GM19193 (cell line): ENCODE measurements around the gene SLC12A7.

Experiments
- POLR2A ChIP-seq: IDR thresholded peaks from 4 replicates; pipeline ENCODE4 v1.6.1; 2011; ENCODE audit not compliant: insufficient read depth, insufficient read length; ENCODE audit errors: extremely low read depth

SLC12A7 gene

DNA sequence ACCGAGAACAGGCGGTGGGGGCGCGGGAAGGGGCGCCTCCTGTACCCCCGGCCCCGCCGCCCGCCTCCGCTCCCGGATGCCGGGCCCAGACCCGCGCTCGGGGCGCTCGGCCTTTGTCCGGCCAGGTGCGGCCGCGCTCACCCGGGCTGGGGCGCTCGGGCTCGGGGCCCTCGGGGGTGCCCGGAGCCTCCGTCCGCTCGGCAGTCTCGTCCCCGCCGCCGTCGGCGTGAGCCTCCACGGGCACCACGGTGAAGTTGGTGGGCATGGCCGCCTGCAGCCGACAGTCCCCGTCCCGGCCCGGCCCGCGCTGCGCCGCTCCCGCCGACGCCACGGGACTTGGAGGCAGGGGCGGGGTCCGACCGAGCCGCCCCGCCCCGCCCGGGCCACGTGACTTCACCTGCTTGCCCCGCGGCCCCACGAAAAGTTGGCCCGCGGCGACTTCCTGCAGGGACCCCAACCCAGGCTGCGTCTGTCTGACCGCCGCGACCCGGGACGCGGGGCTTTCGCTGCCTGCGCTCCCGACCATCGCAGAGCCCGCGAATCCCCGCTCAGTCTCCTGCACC lies at the start of gene SLC12A7:
SLC12A7 (minus strand) TSS at position 337 of the 563 bp plus-strand sequence; CDS start at position 265, 72 bp downstream.
- peak; percentile 67 for TF ChIP-seq POLR2A

GRCh38 chr5:1161108-1161832 lies 49.4 kb upstream of the SLC12A7 start:
- TF ChIP-seq POLR2A = no peak

- TF ChIP-seq POLR2A = no peak
Measured at GRCh38 chr5:1159774-1160406, 48.0 kb upstream of the SLC12A7 start.

- no peak for TF ChIP-seq POLR2A
Measured at GRCh38 chr5:1159341-1159675, 47.4 kb upstream of the SLC12A7 start.

DNA sequence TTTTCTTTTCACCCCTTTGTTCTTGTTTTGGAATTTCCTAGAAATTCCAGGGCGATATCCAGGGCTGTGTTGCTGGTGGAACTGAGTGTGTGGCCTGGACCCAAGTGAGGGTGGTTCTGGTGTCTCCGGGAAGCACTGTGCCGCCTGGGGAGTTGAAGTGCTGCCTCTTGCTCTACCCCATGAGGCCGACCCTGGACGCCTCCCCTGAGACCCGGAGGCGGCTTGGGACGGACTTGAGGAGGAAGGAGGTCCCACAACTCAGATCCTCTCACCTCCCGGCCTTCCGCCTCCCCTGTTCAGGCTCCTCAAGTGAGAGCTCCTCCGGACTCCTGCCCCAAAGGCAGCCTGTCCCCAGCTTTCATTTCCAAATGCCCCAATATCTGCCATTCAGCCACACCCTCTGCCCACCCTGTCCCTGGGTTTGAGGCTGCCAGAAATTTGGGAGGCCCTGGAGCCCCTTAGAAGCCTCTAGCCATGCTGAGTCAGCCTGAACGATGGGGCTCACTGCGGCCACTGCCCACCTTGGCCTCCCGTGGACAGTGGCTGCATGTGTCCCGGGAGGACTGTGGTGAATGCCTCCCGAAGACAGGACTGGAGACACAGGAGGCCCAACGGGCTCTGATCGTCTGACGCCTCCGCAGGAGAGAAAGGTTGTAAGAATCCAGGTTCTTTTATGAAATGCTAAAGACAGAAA lies 46.9 kb upstream of the SLC12A7 start:
- TF ChIP-seq POLR2A = no peak

DNA sequence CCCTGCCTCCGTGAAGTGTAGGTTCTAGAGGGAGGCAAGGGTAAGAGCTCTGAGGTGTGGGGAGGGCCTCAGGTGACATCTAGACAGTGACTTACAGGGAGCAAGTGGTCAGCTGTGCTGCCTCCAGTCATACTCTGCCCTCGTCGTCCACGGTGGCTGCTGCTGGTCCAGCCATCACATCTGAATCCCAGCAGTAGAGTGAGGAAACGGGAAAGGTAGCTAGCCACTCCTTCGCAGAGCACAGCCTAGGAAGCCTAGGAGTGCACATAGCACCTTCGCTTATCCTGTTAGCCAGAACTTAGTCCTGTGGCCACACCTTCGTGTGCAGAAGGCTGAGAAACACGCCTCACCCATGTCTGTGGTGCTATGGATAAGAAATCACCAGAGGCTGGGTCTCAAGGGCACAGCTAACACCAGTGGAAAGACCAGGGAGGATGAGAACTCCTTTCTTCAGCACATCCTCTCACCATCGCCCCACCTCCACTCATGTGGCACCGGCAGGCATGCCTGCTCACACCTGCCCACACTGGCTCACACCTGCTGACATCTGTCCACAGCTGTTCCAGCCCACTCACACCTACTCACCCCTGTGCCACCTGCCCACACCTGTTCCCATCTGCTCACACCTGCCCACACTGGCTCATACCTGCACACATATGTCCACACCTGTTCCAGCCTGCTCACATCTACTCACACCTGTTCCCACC lies 45.0 kb upstream of the SLC12A7 start:
- TF ChIP-seq POLR2A = no peak

DNA sequence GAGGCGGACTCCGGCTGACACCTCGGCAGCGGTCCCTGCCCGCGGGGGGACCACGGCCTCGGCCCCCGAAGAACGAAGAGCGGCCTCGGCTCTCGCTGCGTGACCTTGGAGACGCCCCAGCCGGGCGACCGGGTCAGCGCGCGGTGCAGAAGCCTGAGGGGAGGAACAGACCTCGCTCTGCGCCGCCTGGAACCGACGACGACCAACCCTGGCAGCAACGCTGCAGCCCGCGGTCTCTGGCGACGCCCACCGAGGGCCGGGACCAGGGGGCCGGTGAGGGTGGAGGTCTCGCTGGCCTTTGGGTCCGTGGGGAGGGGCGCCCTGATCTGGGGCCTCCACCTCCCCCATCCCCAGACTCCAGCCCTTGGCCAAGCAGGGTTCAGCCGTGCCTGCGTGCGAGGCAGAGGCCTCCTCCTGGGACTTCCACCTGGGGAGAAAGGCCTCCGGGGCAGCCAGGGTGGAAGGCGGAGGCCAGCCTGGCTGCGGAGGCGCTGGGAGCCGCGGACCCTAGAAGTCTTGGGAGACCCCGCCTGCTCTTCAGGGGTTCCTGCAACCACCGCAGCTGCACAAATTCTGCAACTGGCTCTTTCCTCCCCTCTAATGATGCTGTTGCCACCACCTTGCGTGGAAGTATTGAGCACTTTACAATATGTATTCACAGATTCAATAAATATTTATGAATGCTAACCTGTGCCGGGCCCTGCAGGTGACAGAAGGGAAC lies 44.3 kb upstream of the SLC12A7 start:
- no peak for TF ChIP-seq POLR2A

DNA sequence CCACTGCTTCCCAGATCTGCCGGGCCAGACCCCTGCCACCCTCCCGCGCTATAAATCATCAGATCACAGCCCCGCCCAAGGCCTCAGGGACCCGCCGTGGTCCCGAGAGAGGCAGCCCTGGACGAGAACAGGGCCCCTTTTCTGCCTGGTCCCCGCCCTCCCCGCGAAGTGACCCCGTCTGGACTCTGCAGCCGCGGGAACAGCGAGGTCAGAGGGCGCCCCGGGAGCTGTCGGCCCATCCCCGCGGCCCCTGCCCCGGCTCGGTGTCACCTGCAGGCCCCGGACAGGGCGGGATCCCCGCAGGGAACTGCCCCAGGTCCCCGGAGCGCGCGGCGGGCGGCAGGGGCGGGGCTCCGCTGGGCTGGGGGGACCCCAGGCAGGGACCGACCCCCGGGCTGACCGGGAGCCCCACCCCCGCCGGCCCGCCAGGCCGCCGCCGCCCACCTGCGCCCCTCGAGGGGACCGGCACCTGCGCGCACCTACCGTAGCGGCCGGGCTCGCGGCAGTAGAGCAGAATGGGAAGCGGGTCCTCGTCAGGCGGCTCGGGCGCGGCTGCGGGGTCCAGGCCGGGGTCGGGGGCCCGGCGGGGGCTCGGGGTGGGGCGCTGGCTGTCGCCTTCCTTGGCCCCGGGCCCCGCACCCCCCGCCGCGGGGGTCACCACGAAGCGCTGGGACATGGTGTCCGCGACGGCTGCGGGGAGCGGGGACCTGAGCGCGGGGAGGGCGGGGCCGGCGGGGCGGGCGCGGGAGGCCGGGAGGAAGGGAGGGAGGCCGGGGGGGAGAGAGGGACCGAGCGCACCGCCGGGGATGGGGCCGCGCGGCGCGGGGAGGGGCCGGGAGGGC lies 43.5 kb upstream of the SLC12A7 start:
- no peak for TF ChIP-seq POLR2A

DNA sequence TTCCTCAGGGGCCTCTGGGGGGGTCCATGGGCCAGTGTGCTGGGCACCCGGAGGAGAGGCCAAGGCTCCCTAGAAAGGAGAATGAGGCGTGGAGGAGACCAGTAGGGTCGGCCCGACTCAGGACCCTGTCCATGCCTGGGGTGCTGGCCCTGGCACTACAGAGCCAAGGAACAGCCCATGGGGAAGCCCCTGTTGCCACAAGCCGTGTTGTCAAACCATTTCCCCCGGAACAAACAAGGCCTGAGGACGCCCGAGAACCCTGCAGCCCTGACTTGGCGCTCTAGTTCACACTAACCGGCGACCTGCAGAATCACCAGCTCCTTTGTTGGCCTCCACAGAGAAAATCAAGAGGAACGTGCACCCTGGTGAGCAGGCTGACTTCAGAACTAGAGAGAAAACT lies 41.6 kb upstream of the SLC12A7 start:
- TF ChIP-seq POLR2A = no peak

DNA sequence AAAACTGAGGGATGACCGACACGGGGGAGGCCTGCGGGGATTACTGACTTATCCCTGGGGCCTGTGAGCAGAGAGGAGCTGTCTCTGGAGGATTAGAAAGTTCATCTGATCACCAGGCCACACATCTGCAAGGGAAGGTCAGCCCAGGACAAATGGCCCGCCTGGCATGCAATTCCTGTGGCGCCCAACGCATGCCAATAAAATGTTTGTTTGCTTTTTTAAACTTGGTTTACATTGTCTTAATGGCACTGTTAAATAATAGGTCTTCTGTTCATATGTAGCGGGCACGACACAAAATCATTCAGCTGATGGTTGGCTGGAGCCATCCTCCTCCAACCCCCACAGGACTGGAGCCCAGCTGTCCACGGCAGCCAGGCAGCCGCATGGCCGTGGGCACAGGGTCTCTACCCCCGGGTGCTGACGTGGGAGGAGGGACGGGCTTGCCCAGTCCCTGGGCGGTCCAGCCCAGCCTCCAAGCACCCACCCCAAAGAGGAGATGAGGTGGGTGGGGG lies 41.0 kb upstream of the SLC12A7 start:
- no peak for TF ChIP-seq POLR2A

GRCh38 chr5:1152156-1152555 lies 40.3 kb upstream of the SLC12A7 start:
- TF ChIP-seq POLR2A = no peak

- no peak for TF ChIP-seq POLR2A
Measured at GRCh38 chr5:1151316-1151715, 39.5 kb upstream of the SLC12A7 start.

GRCh38 chr5:1150866-1151265 lies 39.0 kb upstream of the SLC12A7 start:
- no peak for TF ChIP-seq POLR2A
